Measurements from ENCODE around the gene ZFP82. TPM values are rescaled to one million over a fixed set of nuclear protein-coding genes. Genes with fewer than 3 reads are reported as not detected.

ZFP82 gene
- total RNA-seq, 1 experiment from 2014 or later, result not detected

DNA sequence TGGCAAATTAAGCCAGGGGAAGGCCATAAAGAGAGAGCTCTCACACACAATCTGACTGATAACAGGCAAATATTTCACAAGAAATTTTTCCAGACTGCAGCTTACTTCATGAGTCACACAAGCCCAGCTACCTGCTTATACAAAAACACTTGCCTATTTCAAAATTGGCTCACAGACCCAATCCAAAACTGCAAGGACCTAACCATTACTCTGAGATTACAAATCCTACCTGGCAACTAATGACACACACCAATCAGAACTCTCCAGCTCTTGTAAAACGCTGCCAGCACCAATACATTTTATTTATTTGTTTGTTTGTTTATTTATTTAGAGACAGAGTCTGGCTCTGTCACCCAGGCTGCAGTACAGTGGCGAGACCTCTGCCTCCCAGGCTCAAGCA, 18.1 kb upstream of the ZFP82 start:
- TF ChIP-seq ZNF274 (IDR thresholded peaks at IDR 0.05; ENCODE audit: low read depth, low read length) (no peak), TCF7L2 (IDR thresholded peaks at IDR 0.05; ENCODE audit: borderline replicate concordance, extremely low read depth, insufficient read depth, insufficient read length) (no peak), REST (IDR thresholded peaks at IDR 0.05; ENCODE audit: low read depth) (no peak), YY1 (IDR thresholded peaks at IDR 0.05; ENCODE audit: extremely low read depth, insufficient replicate concordance, low read depth, low read length) (no peak), ZBTB33 (IDR thresholded peaks at IDR 0.05; ENCODE audit: extremely low read depth, insufficient replicate concordance, low read length) (no peak), EZH2 (IDR thresholded peaks at IDR 0.05) (no peak), ELF1 (IDR thresholded peaks at IDR 0.05; ENCODE audit: borderline replicate concordance, low read depth) (no peak), SP1 (IDR thresholded peaks at IDR 0.05; ENCODE audit: low read depth) (no peak), FOSL1 (IDR thresholded peaks at IDR 0.05; ENCODE audit: low read depth) (no peak), CEBPB (IDR thresholded peaks at IDR 0.05; ENCODE audit: low read depth) (no peak), CBX3 (IDR thresholded peaks at IDR 0.05; ENCODE audit: low read depth) (no peak), ZFX (IDR thresholded peaks at IDR 0.05) (no peak), POLR2A (IDR thresholded peaks at IDR 0.05; ENCODE audit: borderline replicate concordance, extremely low read depth, insufficient read depth, insufficient read length) (no peak)
- DNase-seq (ENCODE audit: low read depth, low spot score), result no peak
- RAD21 ChIA-PET (ENCODE audit: low non-redundant PET in 1 of 2, low total read pairs in 2 of 2, uncharacterized antibody in 2 of 2, unreplicated experiment in 2 of 2), result no interaction called here
- BruUV-seq (replicated peaks), result no TSS peak
- intact Hi-C loops (cut with micrococcal nuclease), result no loop called here
- POLR2A ChIA-PET, result no interaction called here
- ATAC-seq, result no peak
- Histone ChIP-seq H3K9me2 (ENCODE audit: insufficient read depth) (no peaks in the 10 kb centered on the region), H2AFZ (ENCODE audit: low read depth, low read length, poor library complexity, severe bottlenecking) (no peak overlapping the region), H3K36me3 (ENCODE audit: control insufficient read depth in 1 of 2, insufficient read depth in 2 of 2, low read length in 2 of 2) (no peaks in the 10 kb centered on the region), H3K79me2 (ENCODE audit: insufficient read depth, low read length) (no peaks in the 10 kb centered on the region), H3K27me3 (ENCODE audit: insufficient read depth, low read length) (no peaks in the 10 kb centered on the region), H3K4me2 (ENCODE audit: low read length) (no peak overlapping the region), H3K9ac (ENCODE audit: low read length) (no peak overlapping the region), H3K4me1 (ENCODE audit: control insufficient read depth in 1 of 2, insufficient read depth in 2 of 2, low read length in 2 of 2) (no peaks in the 10 kb centered on the region), H3K27ac (ENCODE audit: low read depth, low read length) (no peak overlapping the region), H4K20me1 (ENCODE audit: insufficient read depth) (no peaks in the 10 kb centered on the region), H3K4me3 (replicated peaks in 1 of 2; ENCODE audit: low read depth in 1 of 2, low read length in 2 of 2) (no peak overlapping the region), H3K9me3 (ENCODE audit: control insufficient read depth in 1 of 2, insufficient read depth in 1 of 2, low read depth in 1 of 2, low read length in 2 of 2) (no peaks in the 10 kb centered on the region; a peak in 1 of 4 replicates)
- CTCF ChIA-PET, result no interaction called here
